WTC11 (cell line): ENCODE data around the gene MND1.

Experiments
- ATF1 ChIP-seq: sonication (generic); formaldehyde crosslinking; IDR thresholded peaks from 2 replicates; pipeline ENCODE4 v1.8.1; 2023; ENCODE audit warnings: mild to moderate bottlenecking, moderate library complexity, missing genetic modification reagents
- ELF4 ChIP-seq: sonication (generic); formaldehyde crosslinking; IDR thresholded peaks from 2 replicates; pipeline ENCODE4 v1.8.1; 2022; ENCODE audit warnings: low read depth, mild to moderate bottlenecking, moderate library complexity, missing genetic modification reagents
- IRF2 ChIP-seq: sonication (generic); formaldehyde crosslinking; IDR thresholded peaks from 2 replicates; pipeline ENCODE4 v1.8.0; 2022; ENCODE audit warnings: low read depth, missing genetic modification reagents, borderline replicate concordance
- NFE2L1 ChIP-seq: sonication (generic); formaldehyde crosslinking; IDR thresholded peaks from 2 replicates; pipeline ENCODE4 v1.8.1; 2023; ENCODE audit warnings: missing genetic modification reagents
- SP1 ChIP-seq: sonication (generic); formaldehyde crosslinking; conservative IDR thresholded peaks from 2 replicates; pipeline ENCODE4 v1.8.1; 2022; ENCODE audit warnings: missing genetic modification reagents
- TCF7 ChIP-seq: sonication (generic); formaldehyde crosslinking; IDR thresholded peaks from 2 replicates; pipeline ENCODE4 v1.8.0; 2022; ENCODE audit warnings: mild to moderate bottlenecking, low read depth, missing genetic modification reagents, moderate library complexity
- ZNF121 ChIP-seq: sonication (generic); formaldehyde crosslinking; IDR thresholded peaks from 2 replicates; pipeline ENCODE4 v1.8.0; 2023; ENCODE audit warnings: missing genetic modification reagents
- ZNF263 ChIP-seq: sonication (generic); formaldehyde crosslinking; IDR thresholded peaks from 2 replicates; pipeline ENCODE4 v1.8.1; 2022; ENCODE audit warnings: low read depth, mild to moderate bottlenecking, moderate library complexity, missing genetic modification reagents
- TF ChIP-seq, protein P1 (sequence below): fragments of 200-600 bp; IDR thresholded peaks from 2 replicates; pipeline ENCODE4 v1.8.0; 2022; ENCODE audit warnings: antibody characterized with exemption
- TF ChIP-seq, protein P2 (sequence below): sonication (generic); formaldehyde crosslinking; IDR thresholded peaks from 2 replicates; pipeline ENCODE4 v1.8.1; 2022; ENCODE audit warnings: mild to moderate bottlenecking, missing genetic modification reagents, moderate library complexity, borderline replicate concordance
- TF ChIP-seq, protein P3 (sequence below): sonication (generic); formaldehyde crosslinking; IDR thresholded peaks from 2 replicates; pipeline ENCODE4 v1.8.1; 2022; ENCODE audit warnings: low read depth, missing genetic modification reagents, borderline replicate concordance
- TF ChIP-seq, protein P4 (sequence below): sonication (generic); formaldehyde crosslinking; IDR thresholded peaks from 2 replicates; pipeline ENCODE4 v1.8.0; 2022; ENCODE audit warnings: mild to moderate bottlenecking, missing genetic modification reagents
- TF ChIP-seq, protein P5 (sequence below): sonication (generic); formaldehyde crosslinking; IDR thresholded peaks from 2 replicates; pipeline ENCODE4 v1.8.1; 2022; ENCODE audit warnings: low read depth, mild to moderate bottlenecking, moderate library complexity, missing genetic modification reagents, borderline replicate concordance
- TF ChIP-seq, protein P6 (sequence below): sonication (generic); formaldehyde crosslinking; IDR thresholded peaks from 2 replicates; pipeline ENCODE4 v1.8.1; 2023; ENCODE audit warnings: mild to moderate bottlenecking, missing genetic modification reagents, borderline replicate concordance

DNA sequence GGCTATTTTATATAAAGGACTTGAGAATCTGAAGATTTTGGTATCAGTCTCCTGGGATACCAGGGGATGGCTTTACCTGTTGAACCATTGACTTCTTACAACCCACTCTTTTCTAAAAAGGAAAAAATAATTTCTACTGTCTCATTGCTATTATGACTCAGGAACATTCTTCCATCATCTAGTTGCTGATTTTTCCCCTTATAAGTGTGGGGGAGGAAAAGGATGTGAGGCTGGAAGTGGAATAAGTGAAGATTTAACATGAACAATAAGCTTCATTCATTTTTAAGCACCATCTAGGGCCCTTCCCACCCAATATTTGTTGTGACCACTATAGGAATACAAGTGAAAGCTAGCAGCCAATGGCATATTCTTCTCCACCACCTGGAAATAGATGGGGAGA, 10.6 kb upstream of the MND1 start:
- TF ChIP-seq, protein P1, sequence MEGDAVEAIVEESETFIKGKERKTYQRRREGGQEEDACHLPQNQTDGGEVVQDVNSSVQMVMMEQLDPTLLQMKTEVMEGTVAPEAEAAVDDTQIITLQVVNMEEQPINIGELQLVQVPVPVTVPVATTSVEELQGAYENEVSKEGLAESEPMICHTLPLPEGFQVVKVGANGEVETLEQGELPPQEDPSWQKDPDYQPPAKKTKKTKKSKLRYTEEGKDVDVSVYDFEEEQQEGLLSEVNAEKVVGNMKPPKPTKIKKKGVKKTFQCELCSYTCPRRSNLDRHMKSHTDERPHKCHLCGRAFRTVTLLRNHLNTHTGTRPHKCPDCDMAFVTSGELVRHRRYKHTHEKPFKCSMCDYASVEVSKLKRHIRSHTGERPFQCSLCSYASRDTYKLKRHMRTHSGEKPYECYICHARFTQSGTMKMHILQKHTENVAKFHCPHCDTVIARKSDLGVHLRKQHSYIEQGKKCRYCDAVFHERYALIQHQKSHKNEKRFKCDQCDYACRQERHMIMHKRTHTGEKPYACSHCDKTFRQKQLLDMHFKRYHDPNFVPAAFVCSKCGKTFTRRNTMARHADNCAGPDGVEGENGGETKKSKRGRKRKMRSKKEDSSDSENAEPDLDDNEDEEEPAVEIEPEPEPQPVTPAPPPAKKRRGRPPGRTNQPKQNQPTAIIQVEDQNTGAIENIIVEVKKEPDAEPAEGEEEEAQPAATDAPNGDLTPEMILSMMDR = no peak
- TF ChIP-seq, protein P2, sequence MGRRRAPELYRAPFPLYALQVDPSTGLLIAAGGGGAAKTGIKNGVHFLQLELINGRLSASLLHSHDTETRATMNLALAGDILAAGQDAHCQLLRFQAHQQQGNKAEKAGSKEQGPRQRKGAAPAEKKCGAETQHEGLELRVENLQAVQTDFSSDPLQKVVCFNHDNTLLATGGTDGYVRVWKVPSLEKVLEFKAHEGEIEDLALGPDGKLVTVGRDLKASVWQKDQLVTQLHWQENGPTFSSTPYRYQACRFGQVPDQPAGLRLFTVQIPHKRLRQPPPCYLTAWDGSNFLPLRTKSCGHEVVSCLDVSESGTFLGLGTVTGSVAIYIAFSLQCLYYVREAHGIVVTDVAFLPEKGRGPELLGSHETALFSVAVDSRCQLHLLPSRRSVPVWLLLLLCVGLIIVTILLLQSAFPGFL (CRISPR knock-in tag) = no peak
- TF ChIP-seq TCF7 (CRISPR knock-in tag) = no peak
- TF ChIP-seq, protein P3, sequence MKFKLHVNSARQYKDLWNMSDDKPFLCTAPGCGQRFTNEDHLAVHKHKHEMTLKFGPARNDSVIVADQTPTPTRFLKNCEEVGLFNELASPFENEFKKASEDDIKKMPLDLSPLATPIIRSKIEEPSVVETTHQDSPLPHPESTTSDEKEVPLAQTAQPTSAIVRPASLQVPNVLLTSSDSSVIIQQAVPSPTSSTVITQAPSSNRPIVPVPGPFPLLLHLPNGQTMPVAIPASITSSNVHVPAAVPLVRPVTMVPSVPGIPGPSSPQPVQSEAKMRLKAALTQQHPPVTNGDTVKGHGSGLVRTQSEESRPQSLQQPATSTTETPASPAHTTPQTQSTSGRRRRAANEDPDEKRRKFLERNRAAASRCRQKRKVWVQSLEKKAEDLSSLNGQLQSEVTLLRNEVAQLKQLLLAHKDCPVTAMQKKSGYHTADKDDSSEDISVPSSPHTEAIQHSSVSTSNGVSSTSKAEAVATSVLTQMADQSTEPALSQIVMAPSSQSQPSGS (CRISPR knock-in tag) = no peak
- TF ChIP-seq IRF2 (CRISPR knock-in tag) = no peak
- no peak for TF ChIP-seq ZNF121
- no peak for TF ChIP-seq SP1 (CRISPR knock-in tag)
- TF ChIP-seq ELF4 (CRISPR knock-in tag) = no peak
- TF ChIP-seq NFE2L1 = no peak
- TF ChIP-seq, protein P4, sequence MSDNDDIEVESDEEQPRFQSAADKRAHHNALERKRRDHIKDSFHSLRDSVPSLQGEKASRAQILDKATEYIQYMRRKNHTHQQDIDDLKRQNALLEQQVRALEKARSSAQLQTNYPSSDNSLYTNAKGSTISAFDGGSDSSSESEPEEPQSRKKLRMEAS = no peak
- TF ChIP-seq, protein P5, sequence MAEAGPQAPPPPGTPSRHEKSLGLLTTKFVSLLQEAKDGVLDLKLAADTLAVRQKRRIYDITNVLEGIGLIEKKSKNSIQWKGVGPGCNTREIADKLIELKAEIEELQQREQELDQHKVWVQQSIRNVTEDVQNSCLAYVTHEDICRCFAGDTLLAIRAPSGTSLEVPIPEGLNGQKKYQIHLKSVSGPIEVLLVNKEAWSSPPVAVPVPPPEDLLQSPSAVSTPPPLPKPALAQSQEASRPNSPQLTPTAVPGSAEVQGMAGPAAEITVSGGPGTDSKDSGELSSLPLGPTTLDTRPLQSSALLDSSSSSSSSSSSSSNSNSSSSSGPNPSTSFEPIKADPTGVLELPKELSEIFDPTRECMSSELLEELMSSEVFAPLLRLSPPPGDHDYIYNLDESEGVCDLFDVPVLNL (CRISPR knock-in tag) = no peak
- TF ChIP-seq, protein P6, sequence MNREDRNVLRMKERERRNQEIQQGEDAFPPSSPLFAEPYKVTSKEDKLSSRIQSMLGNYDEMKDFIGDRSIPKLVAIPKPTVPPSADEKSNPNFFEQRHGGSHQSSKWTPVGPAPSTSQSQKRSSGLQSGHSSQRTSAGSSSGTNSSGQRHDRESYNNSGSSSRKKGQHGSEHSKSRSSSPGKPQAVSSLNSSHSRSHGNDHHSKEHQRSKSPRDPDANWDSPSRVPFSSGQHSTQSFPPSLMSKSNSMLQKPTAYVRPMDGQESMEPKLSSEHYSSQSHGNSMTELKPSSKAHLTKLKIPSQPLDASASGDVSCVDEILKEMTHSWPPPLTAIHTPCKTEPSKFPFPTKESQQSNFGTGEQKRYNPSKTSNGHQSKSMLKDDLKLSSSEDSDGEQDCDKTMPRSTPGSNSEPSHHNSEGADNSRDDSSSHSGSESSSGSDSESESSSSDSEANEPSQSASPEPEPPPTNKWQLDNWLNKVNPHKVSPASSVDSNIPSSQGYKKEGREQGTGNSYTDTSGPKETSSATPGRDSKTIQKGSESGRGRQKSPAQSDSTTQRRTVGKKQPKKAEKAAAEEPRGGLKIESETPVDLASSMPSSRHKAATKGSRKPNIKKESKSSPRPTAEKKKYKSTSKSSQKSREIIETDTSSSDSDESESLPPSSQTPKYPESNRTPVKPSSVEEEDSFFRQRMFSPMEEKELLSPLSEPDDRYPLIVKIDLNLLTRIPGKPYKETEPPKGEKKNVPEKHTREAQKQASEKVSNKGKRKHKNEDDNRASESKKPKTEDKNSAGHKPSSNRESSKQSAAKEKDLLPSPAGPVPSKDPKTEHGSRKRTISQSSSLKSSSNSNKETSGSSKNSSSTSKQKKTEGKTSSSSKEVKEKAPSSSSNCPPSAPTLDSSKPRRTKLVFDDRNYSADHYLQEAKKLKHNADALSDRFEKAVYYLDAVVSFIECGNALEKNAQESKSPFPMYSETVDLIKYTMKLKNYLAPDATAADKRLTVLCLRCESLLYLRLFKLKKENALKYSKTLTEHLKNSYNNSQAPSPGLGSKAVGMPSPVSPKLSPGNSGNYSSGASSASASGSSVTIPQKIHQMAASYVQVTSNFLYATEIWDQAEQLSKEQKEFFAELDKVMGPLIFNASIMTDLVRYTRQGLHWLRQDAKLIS (CRISPR knock-in tag) = no peak
- TF ChIP-seq ZNF263 = no peak
- no peak for TF ChIP-seq ATF1 (CRISPR knock-in tag)
